ENCODE data around the gene SHB. TPM values are rescaled to one million over a fixed set of nuclear protein-coding genes. Genes with fewer than 3 reads are reported as not detected.

SHB gene
- total and polyA plus RNA-seq, 8 donors: 3.5 to 37.7 (median 8.5) TPM

- Histone ChIP-seq H3K4me3 (no peak overlapping the region), H3K27me3 (no peaks in the 10 kb centered on the region), H3K27ac (peak overlapping the region; percentile 46 to 81 (median 69)), H3K9me3 (no peaks in the 10 kb centered on the region), H3K36me3 (no peaks in the 10 kb centered on the region), H3K4me1 (peaks cover 50 to 77% (median 62%) of the 10 kb centered on the region in 4 donors)
- peak in 1 of 2 donors; percentile 69 for DNase-seq
- no peak for TF ChIP-seq EP300 (IDR thresholded peaks at IDR 0.05)
- 33 to 56% (median 44%) methylated on average over 7 of the region's 7 CpGs for WGBS, 5 donors
- intact Hi-C loops (cut with DNase I; ENCODE audit: low total_unique reads): no loop called here
Observed at GRCh38 chr9:38057416-38058195, 11.4 kb downstream of the SHB start.

GRCh38 chr9:38054653-38055052 is 14.4 kb downstream of the SHB start:
- WGBS, 5 donors: 30 to 68% (median 48%) methylated on average over 3 of the region's 3 CpGs
- no peak for DNase-seq
- TF ChIP-seq CTCF (IDR thresholded peaks at IDR 0.05): no peak
- TF ChIP-seq POLR2A (IDR thresholded peaks at IDR 0.05): no peak
- TF ChIP-seq EP300 (IDR thresholded peaks at IDR 0.05): no peak
- no peak for TF ChIP-seq POLR2AphosphoS5 (IDR thresholded peaks at IDR 0.05)
- intact Hi-C loops (cut with DNase I; ENCODE audit: low total_unique reads): no loop called here
- Histone ChIP-seq H3K9me3 (no peaks in the 10 kb centered on the region), H3K27ac (no peak overlapping the region), H3K36me3 (peaks cover 0 to 4% (median 0%) of the 10 kb centered on the region in 4 donors), H3K4me1 (peaks cover 24 to 48% (median 34%) of the 10 kb centered on the region in 4 donors), H3K27me3 (no peaks in the 10 kb centered on the region), H3K4me3 (no peak overlapping the region)

GRCh38 chr9:38053697-38054461 is 15.1 kb downstream of the SHB start:
- intact Hi-C loops (cut with DNase I; ENCODE audit: low total_unique reads): no loop called here
- TF ChIP-seq EP300 (IDR thresholded peaks at IDR 0.05) (no peak), POLR2A (IDR thresholded peaks at IDR 0.05) (no peak), POLR2AphosphoS5 (IDR thresholded peaks at IDR 0.05) (no peak), CTCF (IDR thresholded peaks at IDR 0.05) (no peak)
- no peak overlapping the region for H3K4me3 ChIP-seq
- peaks cover 0 to 4% (median 0%) of the 10 kb centered on the region in 4 donors for H3K36me3 ChIP-seq
- no peaks in the 10 kb centered on the region for H3K27me3 ChIP-seq
- 86 to 91% (median 87%) methylated on average over 3 of the region's 3 CpGs for WGBS, 5 donors
- H3K9me3 ChIP-seq: no peaks in the 10 kb centered on the region
- H3K4me1 ChIP-seq: peaks cover 20 to 44% (median 33%) of the 10 kb centered on the region in 4 donors
- DNase-seq: no peak
- no peak overlapping the region for H3K27ac ChIP-seq

- H3K4me1 ChIP-seq: peaks cover 22 to 44% (median 34%) of the 10 kb centered on the region in 4 donors
- H3K4me3 ChIP-seq: no peak overlapping the region
- intact Hi-C loops (cut with DNase I; ENCODE audit: low total_unique reads): no loop called here
- no peak overlapping the region for H3K27ac ChIP-seq
- TF ChIP-seq EP300 (IDR thresholded peaks at IDR 0.05) (no peak), POLR2AphosphoS5 (IDR thresholded peaks at IDR 0.05) (no peak), CTCF (IDR thresholded peaks at IDR 0.05) (no peak), POLR2A (IDR thresholded peaks at IDR 0.05) (no peak)
- no peak for DNase-seq
- no peaks in the 10 kb centered on the region for H3K27me3 ChIP-seq
- whole genome bisulfite sequencing, 5 donors: 81 to 89% (median 86%) methylated on average over 19 of the region's 19 CpGs
- no peaks in the 10 kb centered on the region for H3K9me3 ChIP-seq
- H3K36me3 ChIP-seq: peaks cover 0 to 4% (median 0%) of the 10 kb centered on the region in 4 donors
Observed at GRCh38 chr9:38051780-38052546, 17.1 kb downstream of the SHB start.
